Type B pancreatic cell (in vitro differentiated cells): ENCODE measurements around the gene RAI1. TPM values are rescaled to one million over a fixed set of nuclear protein-coding genes. Genes with fewer than 3 reads are reported as not detected.

Experiments
- DNase-seq: peaks from one replicate; pipeline ENCODE4 v3.0.0; 2021; ENCODE audit warnings: mixed read lengths; ENCODE audit not compliant: unreplicated experiment; ENCODE audit errors: extremely low spot score
- H3K27ac Mint-ChIP-seq: 2 replicates; pipeline ENCODE4 v1.8.0; 2021; ENCODE audit warnings: mild to moderate bottlenecking, mixed read lengths
- H3K27me3 Mint-ChIP-seq: 2 replicates; pipeline ENCODE4 v1.8.0; 2021; ENCODE audit warnings: mixed read lengths
- H3K36me3 Mint-ChIP-seq: 2 replicates; pipeline ENCODE4 v1.8.0; 2021; ENCODE audit warnings: mixed read lengths
- H3K4me1 Mint-ChIP-seq: one replicate; pipeline ENCODE4 v1.8.0; 2021; ENCODE audit warnings: mixed read lengths; ENCODE audit not compliant: unreplicated experiment
- H3K4me3 Mint-ChIP-seq: 2 replicates; pipeline ENCODE4 v1.8.0; 2021; ENCODE audit warnings: mild to moderate bottlenecking, mixed read lengths
- H3K9me3 Mint-ChIP-seq: 2 replicates; pipeline ENCODE4 v1.8.0; 2021; ENCODE audit warnings: mixed read lengths
- total RNA-seq: library from RNA; stranded (reverse); gene quantifications from 2 replicates; pipeline ENCODE4 v1.2.1, GENCODE V29; 2021; ENCODE audit warnings: low replicate concordance
- TF ChIP-seq, protein P1 (sequence below): fragments of 200-600 bp; sonication (generic); conservative IDR thresholded peaks from 2 replicates; pipeline ENCODE4 v1.5.0; 2021; ENCODE audit warnings: antibody characterized with exemption, mild to moderate bottlenecking

The RAI1 gene
- total RNA-seq, 1 donor from 2014 or later = 61.1 TPM

GRCh38 chr17:17761894-17762743, 80.9 kb downstream of the RAI1 start:
- TF ChIP-seq, protein P1, sequence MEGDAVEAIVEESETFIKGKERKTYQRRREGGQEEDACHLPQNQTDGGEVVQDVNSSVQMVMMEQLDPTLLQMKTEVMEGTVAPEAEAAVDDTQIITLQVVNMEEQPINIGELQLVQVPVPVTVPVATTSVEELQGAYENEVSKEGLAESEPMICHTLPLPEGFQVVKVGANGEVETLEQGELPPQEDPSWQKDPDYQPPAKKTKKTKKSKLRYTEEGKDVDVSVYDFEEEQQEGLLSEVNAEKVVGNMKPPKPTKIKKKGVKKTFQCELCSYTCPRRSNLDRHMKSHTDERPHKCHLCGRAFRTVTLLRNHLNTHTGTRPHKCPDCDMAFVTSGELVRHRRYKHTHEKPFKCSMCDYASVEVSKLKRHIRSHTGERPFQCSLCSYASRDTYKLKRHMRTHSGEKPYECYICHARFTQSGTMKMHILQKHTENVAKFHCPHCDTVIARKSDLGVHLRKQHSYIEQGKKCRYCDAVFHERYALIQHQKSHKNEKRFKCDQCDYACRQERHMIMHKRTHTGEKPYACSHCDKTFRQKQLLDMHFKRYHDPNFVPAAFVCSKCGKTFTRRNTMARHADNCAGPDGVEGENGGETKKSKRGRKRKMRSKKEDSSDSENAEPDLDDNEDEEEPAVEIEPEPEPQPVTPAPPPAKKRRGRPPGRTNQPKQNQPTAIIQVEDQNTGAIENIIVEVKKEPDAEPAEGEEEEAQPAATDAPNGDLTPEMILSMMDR = no peak
- Mint-ChIP-seq H3K27me3 (no peaks in the 10 kb centered on the region), H3K36me3 (peaks cover 7% of the 10 kb centered on the region), H3K4me1 (peaks cover 70% of the 10 kb centered on the region), H3K4me3 (no peak overlapping the region), H3K27ac (no peak overlapping the region), H3K9me3 (no peaks in the 10 kb centered on the region)
- no peak for DNase-seq

DNA sequence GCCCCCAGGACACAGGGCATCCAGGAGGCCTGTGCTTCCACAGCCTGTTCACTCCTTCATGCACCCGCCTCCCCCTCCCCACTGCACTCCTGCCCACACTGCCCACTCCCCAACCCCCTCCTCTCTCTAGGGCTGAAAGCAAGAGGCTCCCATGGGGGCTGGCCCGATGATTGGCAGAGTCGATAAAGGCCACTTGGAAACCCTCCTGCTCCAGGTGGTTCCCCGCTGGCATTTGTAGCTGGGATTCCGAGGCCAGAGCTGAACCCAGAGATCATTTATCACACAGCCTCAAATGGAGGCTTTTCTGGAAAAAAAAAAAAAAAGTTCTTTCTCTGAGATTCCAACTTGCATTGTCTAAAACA, 81.5 kb downstream of the RAI1 start:
- DNase-seq = no peak
- H3K27ac Mint-ChIP-seq = no peak overlapping the region
- no peaks in the 10 kb centered on the region for H3K9me3 Mint-ChIP-seq
- peaks cover 7% of the 10 kb centered on the region for H3K36me3 Mint-ChIP-seq
- no peaks in the 10 kb centered on the region for H3K27me3 Mint-ChIP-seq
- peaks cover 69% of the 10 kb centered on the region for H3K4me1 Mint-ChIP-seq
- no peak overlapping the region for H3K4me3 Mint-ChIP-seq
- TF ChIP-seq, protein P1 = no peak

GRCh38 chr17:17763136-17763535, 81.9 kb downstream of the RAI1 start:
- H3K4me3 Mint-ChIP-seq = no peak overlapping the region
- TF ChIP-seq, protein P1 = no peak
- peaks cover 68% of the 10 kb centered on the region for H3K4me1 Mint-ChIP-seq
- H3K9me3 Mint-ChIP-seq = no peaks in the 10 kb centered on the region
- H3K27ac Mint-ChIP-seq = no peak overlapping the region
- H3K36me3 Mint-ChIP-seq = peaks cover 7% of the 10 kb centered on the region
- H3K27me3 Mint-ChIP-seq = no peaks in the 10 kb centered on the region
- no peak for DNase-seq

DNA sequence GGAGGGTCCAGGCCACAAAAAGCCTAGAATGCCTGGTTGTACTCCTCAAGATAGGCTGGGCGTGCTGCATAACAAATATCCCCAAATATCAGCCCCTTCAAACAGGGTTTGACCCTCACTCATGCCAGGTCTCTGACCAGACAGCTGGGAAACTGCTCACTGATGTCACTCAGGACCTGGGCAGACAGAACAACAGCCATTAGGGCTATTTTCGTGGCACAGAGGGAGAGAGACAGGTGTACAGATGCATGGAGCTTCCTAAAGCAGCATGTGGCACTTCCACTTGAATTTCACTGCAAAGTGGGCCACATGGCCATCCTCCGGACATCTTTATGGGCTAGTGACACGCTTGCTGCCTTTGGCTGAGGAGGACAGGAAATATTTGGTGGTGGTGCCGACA, 82.5 kb downstream of the RAI1 start:
- TF ChIP-seq, protein P1 = no peak
- no peaks in the 10 kb centered on the region for H3K27me3 Mint-ChIP-seq
- H3K4me3 Mint-ChIP-seq = no peak overlapping the region
- no peak for DNase-seq
- peaks cover 70% of the 10 kb centered on the region for H3K4me1 Mint-ChIP-seq
- H3K36me3 Mint-ChIP-seq = peaks cover 3% of the 10 kb centered on the region
- no peak overlapping the region for H3K27ac Mint-ChIP-seq
- no peaks in the 10 kb centered on the region for H3K9me3 Mint-ChIP-seq

DNA sequence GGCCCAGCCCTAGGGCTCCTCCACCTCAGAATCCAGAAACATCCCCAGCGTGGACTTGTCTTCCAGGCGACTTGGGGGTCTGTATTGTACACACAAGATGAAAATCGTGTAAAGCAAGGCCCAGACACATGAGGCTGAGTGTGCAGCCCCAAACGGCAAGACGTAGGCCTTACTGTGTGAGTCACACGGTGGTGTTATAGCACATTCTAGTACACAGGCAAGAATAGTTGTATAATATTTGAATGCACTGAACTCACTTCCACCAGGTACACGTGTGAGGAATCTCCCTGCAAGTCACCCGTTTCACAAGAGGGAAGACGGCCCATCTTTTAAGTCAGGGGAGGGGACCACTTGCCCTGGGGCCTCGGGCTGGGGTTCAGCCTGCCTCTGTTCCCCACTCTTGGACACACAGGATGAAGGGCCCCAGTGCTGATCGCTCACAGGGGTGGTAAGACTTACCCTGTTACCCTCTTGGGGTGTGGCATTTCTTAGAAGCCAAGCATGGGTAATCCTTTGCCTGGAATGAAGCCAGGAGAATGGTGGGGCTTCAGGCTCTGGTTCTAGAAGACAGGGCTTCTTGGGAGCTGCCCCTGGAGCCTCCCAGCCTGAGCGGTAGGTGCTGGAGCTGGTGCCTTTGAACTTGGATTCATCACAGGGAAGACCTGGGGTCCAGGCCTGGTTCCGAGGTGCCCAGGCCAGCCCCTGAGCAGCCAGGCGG, 84.3 kb downstream of the RAI1 start:
- Mint-ChIP-seq H3K4me3 (no peak overlapping the region), H3K36me3 (peaks cover 3% of the 10 kb centered on the region), H3K9me3 (no peaks in the 10 kb centered on the region), H3K27me3 (no peaks in the 10 kb centered on the region), H3K4me1 (peaks cover 75% of the 10 kb centered on the region), H3K27ac (peak overlapping the region; percentile 70)
- no peak for DNase-seq
- TF ChIP-seq, protein P1 = no peak
